ENCODE measurements around the gene TMEM19.

The TMEM19 gene

DNA sequence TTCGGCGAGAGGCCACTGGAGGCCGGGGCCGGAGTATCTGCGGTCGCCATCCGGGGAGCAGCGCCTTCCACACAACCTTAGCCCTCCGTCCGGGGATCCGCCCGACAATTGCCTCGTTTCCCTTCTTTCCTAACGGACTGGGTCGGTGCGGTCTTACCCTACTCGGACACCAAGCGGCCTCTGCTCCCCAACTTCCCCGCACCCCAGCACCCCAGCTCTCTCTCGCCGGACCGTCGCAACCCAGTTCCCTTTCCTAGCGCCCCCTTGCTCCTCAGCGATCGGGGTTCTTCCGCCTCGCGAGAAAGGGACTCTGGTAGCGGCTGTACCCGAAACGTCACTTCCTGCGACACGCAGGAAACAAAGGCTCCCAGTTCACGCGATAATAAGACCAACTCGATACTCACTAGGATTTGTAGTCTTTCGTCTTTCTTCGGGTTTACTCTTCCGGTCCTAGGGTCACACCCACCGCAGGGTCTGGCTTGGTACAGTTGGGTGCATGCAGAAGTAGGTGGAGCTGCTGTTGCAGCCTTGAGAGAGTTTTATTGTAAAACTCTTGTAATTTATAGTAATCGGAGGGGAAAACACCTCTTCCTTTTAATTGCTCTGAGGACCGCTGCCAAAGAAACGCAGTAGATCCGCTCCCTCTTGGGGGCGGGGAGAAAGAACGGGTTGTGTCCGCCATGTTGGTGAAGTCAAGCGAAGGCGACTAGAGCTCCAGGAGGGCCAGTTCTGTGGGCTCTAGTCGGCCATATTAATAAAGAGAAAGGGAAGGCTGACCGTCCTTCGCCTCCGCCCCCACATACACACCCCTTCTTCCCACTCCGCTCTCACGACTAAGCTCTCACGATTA is 22.1 kb upstream of the TMEM19 start, which contains the start of the genes THAP2 and ZFC3H1:
Gene THAP2, plus strand, starts transcription at position 741 of the 850 bp plus-strand sequence. CDS start 209 bp downstream, outside the sequence.
Gene ZFC3H1, minus strand, starts transcription at position 288 of the 850 bp plus-strand sequence. Its CDS starts 238 bp downstream, at position 50.
- TF ChIP-seq, protein P1, sequence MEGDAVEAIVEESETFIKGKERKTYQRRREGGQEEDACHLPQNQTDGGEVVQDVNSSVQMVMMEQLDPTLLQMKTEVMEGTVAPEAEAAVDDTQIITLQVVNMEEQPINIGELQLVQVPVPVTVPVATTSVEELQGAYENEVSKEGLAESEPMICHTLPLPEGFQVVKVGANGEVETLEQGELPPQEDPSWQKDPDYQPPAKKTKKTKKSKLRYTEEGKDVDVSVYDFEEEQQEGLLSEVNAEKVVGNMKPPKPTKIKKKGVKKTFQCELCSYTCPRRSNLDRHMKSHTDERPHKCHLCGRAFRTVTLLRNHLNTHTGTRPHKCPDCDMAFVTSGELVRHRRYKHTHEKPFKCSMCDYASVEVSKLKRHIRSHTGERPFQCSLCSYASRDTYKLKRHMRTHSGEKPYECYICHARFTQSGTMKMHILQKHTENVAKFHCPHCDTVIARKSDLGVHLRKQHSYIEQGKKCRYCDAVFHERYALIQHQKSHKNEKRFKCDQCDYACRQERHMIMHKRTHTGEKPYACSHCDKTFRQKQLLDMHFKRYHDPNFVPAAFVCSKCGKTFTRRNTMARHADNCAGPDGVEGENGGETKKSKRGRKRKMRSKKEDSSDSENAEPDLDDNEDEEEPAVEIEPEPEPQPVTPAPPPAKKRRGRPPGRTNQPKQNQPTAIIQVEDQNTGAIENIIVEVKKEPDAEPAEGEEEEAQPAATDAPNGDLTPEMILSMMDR (IDR thresholded peaks at IDR 0.05): peak; percentile 43
- peak within 1 kb of the TSS; percentile 87 for H3K27ac ChIP-seq
- H3K36me3 ChIP-seq (ENCODE audit: control insufficient read depth, insufficient read depth, low read length): no peaks in the 10 kb centered on the region
- peak within 1 kb of the TSS; percentile 92 for H3K4me3 ChIP-seq (ENCODE audit: low read depth, low read length)
- H3K4me2 ChIP-seq (ENCODE audit: low read length): peak within 1 kb of the TSS; percentile 78
- peak within 1 kb of the TSS; percentile 82 for H2AFZ ChIP-seq
- no peaks in the 10 kb centered on the region for H3K27me3 ChIP-seq (ENCODE audit: control insufficient read depth, insufficient read depth, low read length)
- peak within 1 kb of the TSS; percentile 75 for H3K9ac ChIP-seq
- peaks cover 12% of the 10 kb centered on the region for H3K79me2 ChIP-seq
- H3K4me1 ChIP-seq: peaks cover 15% of the 10 kb centered on the region
- no peaks in the 10 kb centered on the region for H3K9me3 ChIP-seq (ENCODE audit: control insufficient read depth, low read length)

DNA sequence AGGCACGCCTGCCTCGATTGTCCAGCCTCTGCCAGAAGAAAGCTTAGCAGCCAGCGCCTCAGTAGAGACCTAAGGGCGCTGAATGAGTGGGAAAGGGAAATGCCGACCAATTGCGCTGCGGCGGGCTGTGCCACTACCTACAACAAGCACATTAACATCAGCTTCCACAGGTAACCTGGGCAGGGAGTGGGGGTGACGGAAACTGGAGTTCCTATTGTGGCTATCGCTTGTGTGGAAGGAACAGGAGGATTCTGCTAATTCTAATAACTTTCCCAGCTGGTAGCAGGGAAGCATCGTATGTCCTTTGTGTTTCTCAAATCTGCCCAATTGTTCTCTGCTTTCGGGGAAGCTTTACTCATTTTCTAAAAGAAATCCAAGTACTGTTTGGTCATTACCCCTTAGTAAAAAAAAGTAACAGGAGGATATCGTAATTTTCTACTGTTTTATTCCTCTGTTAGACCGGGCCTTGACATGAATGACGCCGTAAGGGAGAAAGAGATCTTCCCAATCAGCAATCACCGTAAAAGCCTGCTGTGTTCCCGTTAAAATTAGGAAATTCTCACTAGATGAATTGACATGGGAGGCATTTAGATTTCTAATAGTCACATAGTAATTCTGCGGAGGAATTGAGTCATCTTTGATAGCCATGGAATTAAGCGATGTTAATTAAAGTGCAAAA is 21.3 kb upstream of the TMEM19 start:
- TF ChIP-seq, protein P1 (IDR thresholded peaks at IDR 0.05): no peak
- Histone ChIP-seq H3K9me3 (ENCODE audit: control insufficient read depth, low read length) (no peaks in the 10 kb centered on the region), H3K4me2 (ENCODE audit: low read length) (peak overlapping the region; percentile 78), H3K79me2 (peaks cover 12% of the 10 kb centered on the region), H2AFZ (peak overlapping the region; percentile 82), H3K27me3 (ENCODE audit: control insufficient read depth, insufficient read depth, low read length) (no peaks in the 10 kb centered on the region), H3K9ac (no peak overlapping the region), H3K4me3 (ENCODE audit: low read depth, low read length) (peak overlapping the region; percentile 92), H3K36me3 (ENCODE audit: control insufficient read depth, insufficient read depth, low read length) (no peaks in the 10 kb centered on the region), H3K27ac (peak overlapping the region; percentile 87), H3K4me1 (peaks cover 15% of the 10 kb centered on the region)

DNA sequence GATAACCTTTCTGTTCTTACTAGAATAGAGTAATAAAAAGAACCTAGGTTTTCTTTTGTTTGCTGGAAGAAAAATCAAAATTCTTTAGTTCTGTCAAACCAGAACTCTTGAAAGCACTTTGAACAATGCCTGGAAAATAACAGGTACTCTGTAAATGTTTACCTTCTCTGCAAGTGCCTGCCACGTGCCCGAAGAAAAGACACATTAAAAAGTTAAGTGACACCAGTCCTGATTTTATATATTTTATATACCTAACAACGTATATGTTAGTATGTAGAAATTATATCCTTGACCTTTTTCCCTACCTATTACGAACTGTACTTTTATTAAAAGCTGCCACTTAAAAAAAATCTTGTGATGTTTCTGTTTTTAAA is 20.8 kb upstream of the TMEM19 start:
- Histone ChIP-seq H3K4me3 (ENCODE audit: low read depth, low read length) (peak overlapping the region; percentile 92), H3K79me2 (peaks cover 12% of the 10 kb centered on the region), H2AFZ (peak overlapping the region; percentile 82), H3K4me2 (ENCODE audit: low read length) (peak overlapping the region; percentile 78), H3K9me3 (ENCODE audit: control insufficient read depth, low read length) (no peaks in the 10 kb centered on the region), H3K27me3 (ENCODE audit: control insufficient read depth, insufficient read depth, low read length) (no peaks in the 10 kb centered on the region), H3K4me1 (peaks cover 15% of the 10 kb centered on the region), H3K27ac (peak overlapping the region; percentile 87), H3K36me3 (ENCODE audit: control insufficient read depth, insufficient read depth, low read length) (no peaks in the 10 kb centered on the region), H3K9ac (peak overlapping the region; percentile 22)
- TF ChIP-seq, protein P1 (IDR thresholded peaks at IDR 0.05): no peak

DNA sequence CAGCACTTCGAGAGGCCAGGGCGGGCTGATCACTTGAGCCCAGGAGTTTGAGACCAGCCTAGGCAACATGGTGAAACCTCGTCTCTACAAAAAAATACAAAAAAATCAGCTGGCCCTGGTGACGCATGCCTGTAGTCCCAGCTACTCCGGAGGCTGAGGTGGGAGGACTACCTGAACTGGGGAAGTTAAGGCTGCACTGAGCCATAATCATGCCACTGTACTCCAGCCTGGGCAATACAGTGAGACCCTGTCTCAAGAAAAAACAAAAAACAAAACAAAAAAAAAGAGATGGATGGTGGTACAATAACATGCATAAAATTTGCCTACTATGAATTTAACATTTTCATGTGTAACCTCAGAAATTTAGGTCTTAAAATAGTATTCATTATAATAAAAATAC is 19.6 kb upstream of the TMEM19 start:
- TF ChIP-seq, protein P1 (IDR thresholded peaks at IDR 0.05): no peak

More for the DNA sequence above, 19.6 kb upstream of the TMEM19 start:
- no peaks in the 10 kb centered on the region for H3K36me3 ChIP-seq (ENCODE audit: control insufficient read depth, insufficient read depth, low read length)
- no peak overlapping the region for H3K4me2 ChIP-seq (ENCODE audit: low read length)
- H3K79me2 ChIP-seq: peaks cover 12% of the 10 kb centered on the region
- no peak overlapping the region for H3K27ac ChIP-seq
- no peak overlapping the region for H3K9ac ChIP-seq
- no peaks in the 10 kb centered on the region for H3K27me3 ChIP-seq (ENCODE audit: control insufficient read depth, insufficient read depth, low read length)
- peaks cover 15% of the 10 kb centered on the region for H3K4me1 ChIP-seq
- H3K9me3 ChIP-seq (ENCODE audit: control insufficient read depth, low read length): no peaks in the 10 kb centered on the region
- no peak overlapping the region for H2AFZ ChIP-seq
- H3K4me3 ChIP-seq (ENCODE audit: low read depth, low read length): no peak overlapping the region

All from parathyroid adenoma (tissue), 2 donors.